Endothelial cell (in vitro differentiated cells): Measurements from ENCODE around the gene WASF2. TPM values are rescaled to one million over a fixed set of nuclear protein-coding genes. Genes with fewer than 3 reads are reported as not detected.

Experiments
- DNase-seq: peaks from one replicate; pipeline ENCODE4 v3.0.0; 2021; ENCODE audit warnings: low spot score
- H3K27ac Mint-ChIP-seq: one replicate; pipeline ENCODE4 v1.8.0; 2021; ENCODE audit warnings: mixed read lengths, inconsistent platforms; ENCODE audit not compliant: unreplicated experiment
- H3K27me3 Mint-ChIP-seq: one replicate; pipeline ENCODE4 v1.8.0; 2021; ENCODE audit warnings: mild to moderate bottlenecking, moderate library complexity, mixed read lengths, inconsistent platforms; ENCODE audit not compliant: unreplicated experiment
- H3K36me3 Mint-ChIP-seq: one replicate; pipeline ENCODE4 v1.8.0; 2021; ENCODE audit warnings: mild to moderate bottlenecking, low read depth, mixed read lengths, inconsistent platforms; ENCODE audit not compliant: unreplicated experiment
- H3K4me1 Mint-ChIP-seq: one replicate; pipeline ENCODE4 v1.8.0; 2021; ENCODE audit warnings: mild to moderate bottlenecking, mixed read lengths, inconsistent platforms; ENCODE audit not compliant: unreplicated experiment
- H3K4me3 Mint-ChIP-seq: one replicate; pipeline ENCODE4 v1.8.0; 2021; ENCODE audit warnings: mild to moderate bottlenecking, mixed read lengths, inconsistent platforms; ENCODE audit not compliant: unreplicated experiment
- H3K9me3 Mint-ChIP-seq: one replicate; pipeline ENCODE4 v1.8.0; 2021; ENCODE audit warnings: mixed read lengths, inconsistent platforms; ENCODE audit not compliant: unreplicated experiment
- CTCF ChIP-seq: fragments of 200-600 bp; sonication (generic); IDR thresholded peaks from one replicate; pipeline ENCODE4 v1.5.0; 2021; ENCODE audit warnings: antibody characterized with exemption; ENCODE audit not compliant: unreplicated experiment
- total RNA-seq: library from RNA; stranded (reverse); fragmentation: NEBNext Ultra II Directional; extraction: Animal tissue kit (Norgen Biotek cat#: 25700); gene quantifications from one replicate; pipeline ENCODE4 v1.2.1, GENCODE V29; 2021; ENCODE audit not compliant: unreplicated experiment

Gene WASF2
- total RNA-seq, 1 donor from 2014 or later = 272 TPM

DNA sequence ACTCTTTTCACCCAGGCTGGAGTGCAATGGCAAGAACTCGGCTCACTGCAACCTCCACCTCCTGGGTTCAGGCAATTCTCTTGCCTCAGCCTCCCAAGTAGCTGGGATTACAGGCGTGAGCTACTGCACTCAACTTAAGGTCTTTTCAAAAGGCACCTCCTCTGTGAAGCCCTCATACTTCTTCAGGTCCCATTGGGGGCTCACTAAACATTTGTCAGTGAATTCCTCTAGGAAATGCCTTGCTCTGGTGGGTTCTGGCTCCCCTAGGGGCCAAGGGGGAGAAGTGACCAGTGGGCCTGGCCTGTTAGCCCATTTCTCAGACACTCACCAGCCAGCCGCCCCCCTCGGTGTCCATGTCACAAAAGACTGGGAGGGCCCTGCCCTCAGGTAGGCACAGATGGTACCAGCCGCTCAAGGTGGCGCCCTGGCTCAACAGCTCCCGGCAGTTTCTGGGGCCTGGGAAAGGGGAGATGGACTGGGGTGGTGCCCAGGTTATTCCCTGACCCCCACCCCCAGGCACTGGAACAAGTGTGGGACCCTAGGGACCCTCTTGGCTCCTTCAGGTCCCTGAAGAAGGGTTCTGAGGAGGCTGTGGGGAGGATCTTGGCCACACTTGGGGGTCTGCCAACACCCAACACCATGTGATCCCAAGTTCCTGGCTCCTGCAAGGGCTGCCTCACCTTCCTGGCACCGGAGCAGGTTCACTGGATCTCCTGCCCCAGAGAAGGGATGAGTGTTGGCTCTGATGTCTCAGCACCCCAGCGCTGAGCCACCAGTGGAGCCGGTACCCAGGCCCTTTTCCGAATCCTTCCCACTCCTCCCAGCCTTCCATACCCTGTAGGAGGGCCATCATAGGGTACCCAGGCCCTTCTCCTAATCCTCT lies 116.9 kb downstream of the WASF2 start:
- TF ChIP-seq CTCF = peak; percentile 63
- peaks cover 6% of the 10 kb centered on the region for H3K27me3 Mint-ChIP-seq
- peaks cover 33% of the 10 kb centered on the region for H3K4me1 Mint-ChIP-seq
- no peak overlapping the region for H3K4me3 Mint-ChIP-seq
- H3K36me3 Mint-ChIP-seq = no peaks in the 10 kb centered on the region
- no peak for DNase-seq
- no peaks in the 10 kb centered on the region for H3K9me3 Mint-ChIP-seq
- no peak overlapping the region for H3K27ac Mint-ChIP-seq

GRCh38 chr1:27372022-27372807 lies 117.8 kb downstream of the WASF2 start:
- no peak for TF ChIP-seq CTCF
- H3K36me3 Mint-ChIP-seq = no peaks in the 10 kb centered on the region
- H3K4me3 Mint-ChIP-seq = peak overlapping the region; percentile 3
- H3K27me3 Mint-ChIP-seq = peaks cover 6% of the 10 kb centered on the region
- H3K9me3 Mint-ChIP-seq = no peaks in the 10 kb centered on the region
- H3K4me1 Mint-ChIP-seq = peaks cover 37% of the 10 kb centered on the region
- no peak for DNase-seq
- no peak overlapping the region for H3K27ac Mint-ChIP-seq

DNA sequence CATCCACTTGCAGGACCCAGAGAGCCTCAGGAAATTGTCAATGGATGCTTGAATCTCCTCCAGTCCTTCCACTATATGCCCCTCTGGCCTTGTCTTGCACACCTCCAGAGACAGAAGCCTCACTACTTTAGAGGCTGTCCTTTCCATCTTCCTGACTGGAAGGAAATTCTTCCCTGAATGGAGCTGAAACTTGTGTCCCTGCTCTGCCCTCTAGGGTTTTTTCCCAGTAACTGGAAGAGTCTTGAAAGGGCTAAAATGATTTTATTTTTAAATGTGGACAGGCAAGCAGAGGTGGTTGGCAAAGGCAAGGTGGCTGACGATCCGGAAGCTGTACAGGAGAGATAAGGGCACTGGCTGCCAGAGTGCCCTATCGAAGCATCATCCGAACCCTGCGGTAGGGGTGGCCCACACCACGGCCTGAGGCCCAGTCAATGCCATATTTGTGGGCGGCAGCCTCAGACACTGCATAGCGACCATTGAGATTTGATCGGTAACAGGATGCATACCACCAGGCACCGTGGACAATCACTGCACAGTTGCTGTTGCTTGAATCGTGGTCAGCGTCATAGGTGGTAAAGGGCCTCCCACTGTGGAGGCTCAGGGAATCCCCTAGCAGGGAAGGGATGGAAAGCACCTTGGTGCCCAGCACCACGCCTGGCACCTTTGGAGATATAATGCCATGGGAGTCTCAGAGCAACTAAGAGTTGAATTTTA lies 120.9 kb downstream of the WASF2 start:
- peaks cover 29% of the 10 kb centered on the region for H3K4me1 Mint-ChIP-seq
- H3K36me3 Mint-ChIP-seq = no peaks in the 10 kb centered on the region
- no peak for DNase-seq
- peak; percentile 15 for TF ChIP-seq CTCF
- peaks cover 11% of the 10 kb centered on the region for H3K27me3 Mint-ChIP-seq
- H3K27ac Mint-ChIP-seq = no peak overlapping the region
- no peaks in the 10 kb centered on the region for H3K9me3 Mint-ChIP-seq
- no peak overlapping the region for H3K4me3 Mint-ChIP-seq

GRCh38 chr1:27367160-27367650 lies 122.8 kb downstream of the WASF2 start:
- Mint-ChIP-seq H3K27ac (no peak overlapping the region), H3K9me3 (no peaks in the 10 kb centered on the region), H3K36me3 (peaks cover 11% of the 10 kb centered on the region), H3K4me3 (peak overlapping the region; percentile 88), H3K27me3 (peaks cover 15% of the 10 kb centered on the region), H3K4me1 (peaks cover 24% of the 10 kb centered on the region)
- no peak for TF ChIP-seq CTCF
- DNase-seq = no peak
